GM12873 (cell line): ENCODE results near the gene CD82.

Experiments
- TF ChIP-seq, protein P1 (sequence below): IDR thresholded peaks from 2 replicates; pipeline ENCODE4 v1.5.1; 2012; ENCODE audit warnings: low read depth, mild to moderate bottlenecking, moderate library complexity, low read length, control low read depth; ENCODE audit not compliant: insufficient read depth; ENCODE audit errors: missing control alignments

CD82 gene

DNA sequence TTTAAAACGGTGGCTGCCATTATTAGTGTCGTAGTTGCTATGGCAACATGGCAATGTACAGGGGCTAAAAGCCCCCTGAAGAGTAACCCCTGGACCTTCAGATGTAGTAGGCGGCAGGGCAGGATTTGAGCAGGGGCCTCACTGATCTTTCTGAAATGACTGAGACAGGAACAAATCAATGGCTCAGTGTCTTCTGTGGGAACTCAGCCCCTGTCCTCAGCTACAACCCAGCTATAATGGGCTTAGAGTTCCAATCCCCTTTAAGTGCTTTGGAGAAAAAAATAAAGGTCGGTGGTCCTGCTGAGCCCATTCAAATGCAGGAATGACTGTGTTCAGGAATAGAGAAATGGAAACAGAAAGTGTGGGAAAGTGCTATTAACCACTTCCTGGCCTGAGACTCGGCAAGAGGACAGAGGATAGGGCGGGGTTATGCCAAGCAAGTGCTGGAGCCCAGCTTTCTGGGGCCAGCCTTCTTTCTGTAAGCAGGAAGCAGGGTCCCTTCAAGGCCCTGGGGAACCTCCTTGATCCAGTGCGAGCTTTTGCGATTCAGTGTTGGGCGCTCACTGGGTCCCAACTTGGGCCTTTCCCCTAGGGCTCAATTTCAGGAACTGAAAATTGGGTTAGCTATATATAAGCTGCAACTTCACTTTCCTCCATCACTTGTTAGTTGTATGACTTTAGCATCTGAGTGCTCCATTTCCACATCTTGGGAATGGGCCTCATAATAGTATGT lies 6.1 kb upstream of the CD82 start:
- TF ChIP-seq, protein P1, sequence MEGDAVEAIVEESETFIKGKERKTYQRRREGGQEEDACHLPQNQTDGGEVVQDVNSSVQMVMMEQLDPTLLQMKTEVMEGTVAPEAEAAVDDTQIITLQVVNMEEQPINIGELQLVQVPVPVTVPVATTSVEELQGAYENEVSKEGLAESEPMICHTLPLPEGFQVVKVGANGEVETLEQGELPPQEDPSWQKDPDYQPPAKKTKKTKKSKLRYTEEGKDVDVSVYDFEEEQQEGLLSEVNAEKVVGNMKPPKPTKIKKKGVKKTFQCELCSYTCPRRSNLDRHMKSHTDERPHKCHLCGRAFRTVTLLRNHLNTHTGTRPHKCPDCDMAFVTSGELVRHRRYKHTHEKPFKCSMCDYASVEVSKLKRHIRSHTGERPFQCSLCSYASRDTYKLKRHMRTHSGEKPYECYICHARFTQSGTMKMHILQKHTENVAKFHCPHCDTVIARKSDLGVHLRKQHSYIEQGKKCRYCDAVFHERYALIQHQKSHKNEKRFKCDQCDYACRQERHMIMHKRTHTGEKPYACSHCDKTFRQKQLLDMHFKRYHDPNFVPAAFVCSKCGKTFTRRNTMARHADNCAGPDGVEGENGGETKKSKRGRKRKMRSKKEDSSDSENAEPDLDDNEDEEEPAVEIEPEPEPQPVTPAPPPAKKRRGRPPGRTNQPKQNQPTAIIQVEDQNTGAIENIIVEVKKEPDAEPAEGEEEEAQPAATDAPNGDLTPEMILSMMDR: no peak

DNA sequence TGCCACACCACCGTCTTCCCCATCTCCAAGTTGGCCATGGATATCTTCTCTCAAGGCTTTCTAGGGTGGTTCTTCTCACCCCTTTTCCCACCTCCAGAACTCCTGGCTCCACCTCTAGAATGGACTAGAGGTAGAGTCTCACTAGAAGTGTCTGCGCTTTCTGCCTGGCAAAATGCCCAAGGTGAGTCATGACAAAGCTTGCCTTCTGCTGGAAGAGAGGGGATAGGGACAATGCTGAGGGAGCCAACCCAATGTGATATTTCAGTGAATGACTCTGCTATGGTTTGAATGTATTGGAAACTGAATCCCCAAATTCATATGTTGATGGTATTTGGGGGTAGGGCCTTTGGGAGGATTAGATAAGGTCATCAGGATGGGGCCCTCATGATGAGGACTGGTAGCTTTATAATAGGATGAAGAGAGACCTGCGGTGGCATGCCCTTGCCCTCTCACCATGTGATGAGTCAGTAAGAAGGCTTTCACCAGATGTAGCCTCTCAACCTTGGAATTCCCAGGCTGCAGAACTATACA lies 4.1 kb upstream of the CD82 start:
- TF ChIP-seq, protein P1: no peak

DNA sequence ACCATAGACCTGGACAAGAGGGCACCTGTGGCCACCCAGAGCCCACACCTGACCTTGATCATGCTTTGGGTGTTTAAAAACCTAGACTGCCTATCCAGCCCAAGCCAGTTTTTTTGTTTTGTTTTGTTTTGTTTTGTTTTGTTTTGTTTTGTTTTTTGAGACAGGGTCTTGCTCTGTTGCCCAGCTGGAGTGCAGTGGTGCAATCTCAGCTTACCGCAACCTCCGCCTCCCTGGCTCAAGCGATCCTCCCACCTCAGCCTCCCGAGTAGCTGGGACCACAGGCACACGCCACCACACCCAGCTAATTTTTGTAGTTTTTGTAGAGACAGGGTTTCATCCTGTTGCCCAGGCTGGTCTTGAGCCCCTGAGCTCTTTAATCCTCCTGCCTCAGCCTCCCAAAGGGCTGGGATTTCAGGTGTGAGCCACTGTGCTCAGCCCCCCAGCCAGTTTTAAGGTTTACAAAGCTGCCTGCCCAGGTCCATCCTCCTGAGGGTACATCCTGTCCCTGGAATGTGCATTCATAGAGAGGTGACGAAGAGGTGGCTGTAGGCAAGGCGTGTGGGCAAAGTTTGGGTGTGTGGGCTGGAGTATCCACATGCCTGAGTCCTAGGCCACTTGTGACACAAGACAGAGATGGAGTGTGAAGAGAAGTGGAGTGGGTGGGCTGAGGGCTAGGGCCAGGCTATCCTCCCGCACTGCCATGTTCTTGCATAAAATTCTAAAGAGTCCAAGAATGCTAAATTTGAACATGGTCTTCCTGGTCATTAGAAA lies 3.3 kb upstream of the CD82 start:
- TF ChIP-seq, protein P1: no peak

- TF ChIP-seq, protein P1: no peak
Observed at GRCh38 chr11:44562845-44563460, 2.5 kb upstream of the CD82 start.

GRCh38 chr11:44563711-44564110 lies 1.8 kb upstream of the CD82 start:
- TF ChIP-seq, protein P1: no peak

GRCh38 chr11:44564166-44564565 lies 1.3 kb upstream of the CD82 start:
- TF ChIP-seq, protein P1: no peak

- TF ChIP-seq, protein P1: no peak
Observed at GRCh38 chr11:44564670-44565210, 723 bp upstream of the CD82 start.
